Hematopoietic multipotent progenitor cell (in vitro differentiated cells): ENCODE measurements around the gene SPINK5. TPM values are rescaled to one million over a fixed set of nuclear protein-coding genes. Genes with fewer than 3 reads are reported as not detected.

ENCODE experiments used
- DNase-seq, 3 donors: peaks; one replicate each; pipeline ENCODE4 v3.0.0-alpha.2; 2011 to 2015; ENCODE audit warnings: low read depth in 2 of 3, low spot score in 2 of 3
- total RNA-seq: library from RNA; depleted of rRNA; stranded (reverse); fragments of >200 nt; gene quantifications from one replicate; pipeline ENCODE4 v1.2.3, GENCODE V29; 2012

Gene SPINK5
- total RNA-seq, 1 donor, result not detected

DNA sequence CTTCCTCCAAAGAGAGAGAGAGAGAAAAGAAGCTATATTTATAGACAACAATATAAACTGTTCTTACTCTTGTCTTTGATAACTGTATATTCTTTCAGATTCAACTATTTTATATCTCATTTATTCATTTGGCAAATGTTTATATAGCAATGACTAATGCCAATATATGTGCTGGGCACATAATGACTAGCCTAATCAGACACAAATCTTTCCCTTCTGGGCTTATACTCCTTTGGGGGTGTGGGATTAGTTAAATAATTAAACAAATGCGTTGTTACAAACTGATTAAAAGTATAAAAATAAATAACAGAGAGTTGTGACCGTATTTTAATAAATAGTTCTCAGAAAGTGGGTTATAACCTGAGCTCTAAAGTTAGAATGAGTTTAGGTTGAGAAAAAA lies 108.6 kb downstream of the SPINK5 start:
- no peak for DNase-seq

DNA sequence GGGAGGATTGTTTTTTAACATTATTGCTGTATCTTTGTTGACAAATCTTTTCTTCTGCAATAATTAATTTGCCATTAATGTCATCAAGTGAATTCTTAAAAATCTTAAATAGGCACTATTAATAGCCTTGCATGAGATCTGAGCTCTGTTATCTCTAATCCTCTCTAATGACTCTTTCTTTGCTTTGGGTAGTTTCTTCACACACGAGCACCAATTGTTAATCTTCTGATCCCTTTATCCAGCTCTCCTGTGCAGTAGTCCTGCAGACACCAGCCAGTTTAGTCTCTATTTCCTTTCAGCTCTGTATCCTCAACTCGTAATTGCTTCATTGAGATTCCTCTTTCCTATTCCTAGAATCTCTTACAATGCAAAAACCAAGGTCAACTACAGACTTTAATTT lies 112.7 kb downstream of the SPINK5 start:
- no peak for DNase-seq

DNA sequence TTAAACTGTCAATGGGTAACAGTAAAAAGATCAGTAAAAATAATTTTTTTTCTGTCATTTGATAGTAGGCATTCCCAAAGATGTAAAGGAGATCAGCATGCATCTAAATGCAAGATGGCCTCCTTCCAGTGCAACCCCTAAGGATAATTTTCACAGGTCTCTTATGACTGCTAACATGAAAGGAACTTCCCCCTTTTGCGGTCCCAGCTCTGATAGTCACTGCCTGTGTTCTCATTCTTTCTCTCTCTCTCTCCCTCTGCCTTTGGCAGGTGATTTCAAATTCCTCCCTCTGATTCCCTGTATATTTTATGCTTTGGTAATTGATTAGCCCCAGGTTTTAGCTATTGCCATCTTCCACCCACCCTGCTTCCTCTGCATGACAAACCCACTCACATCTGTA lies 113.4 kb downstream of the SPINK5 start:
- peak in 1 of 3 donors; percentile 29 for DNase-seq

DNA sequence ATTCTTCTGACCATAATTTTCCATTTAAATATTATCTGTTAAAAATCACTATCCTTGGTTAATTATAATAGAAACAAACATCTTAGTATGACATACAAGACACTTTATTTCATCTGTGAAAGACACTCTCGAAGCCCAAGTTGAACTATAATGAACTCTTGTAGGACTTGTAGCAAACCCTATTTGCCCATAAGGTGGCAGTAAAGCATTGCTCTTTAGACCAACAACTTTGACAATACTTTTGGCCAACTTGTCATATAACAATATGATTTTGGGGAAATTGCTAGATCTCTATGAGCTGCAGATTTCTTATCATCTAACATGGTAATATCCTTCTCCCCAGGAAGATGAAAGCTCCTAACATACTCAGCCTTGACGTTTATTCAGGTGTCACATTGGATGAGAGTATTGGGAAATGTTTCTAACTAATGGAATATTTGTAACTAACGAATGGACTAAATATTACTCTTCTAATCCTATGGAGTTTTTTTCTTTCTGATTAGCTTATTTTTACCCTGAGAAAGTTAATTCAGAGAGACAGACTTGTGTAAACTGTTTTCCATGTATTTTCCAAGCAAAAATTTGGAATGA lies 115.5 kb downstream of the SPINK5 start:
- peak; percentile 2 to 88 (median 57) for DNase-seq

DNA sequence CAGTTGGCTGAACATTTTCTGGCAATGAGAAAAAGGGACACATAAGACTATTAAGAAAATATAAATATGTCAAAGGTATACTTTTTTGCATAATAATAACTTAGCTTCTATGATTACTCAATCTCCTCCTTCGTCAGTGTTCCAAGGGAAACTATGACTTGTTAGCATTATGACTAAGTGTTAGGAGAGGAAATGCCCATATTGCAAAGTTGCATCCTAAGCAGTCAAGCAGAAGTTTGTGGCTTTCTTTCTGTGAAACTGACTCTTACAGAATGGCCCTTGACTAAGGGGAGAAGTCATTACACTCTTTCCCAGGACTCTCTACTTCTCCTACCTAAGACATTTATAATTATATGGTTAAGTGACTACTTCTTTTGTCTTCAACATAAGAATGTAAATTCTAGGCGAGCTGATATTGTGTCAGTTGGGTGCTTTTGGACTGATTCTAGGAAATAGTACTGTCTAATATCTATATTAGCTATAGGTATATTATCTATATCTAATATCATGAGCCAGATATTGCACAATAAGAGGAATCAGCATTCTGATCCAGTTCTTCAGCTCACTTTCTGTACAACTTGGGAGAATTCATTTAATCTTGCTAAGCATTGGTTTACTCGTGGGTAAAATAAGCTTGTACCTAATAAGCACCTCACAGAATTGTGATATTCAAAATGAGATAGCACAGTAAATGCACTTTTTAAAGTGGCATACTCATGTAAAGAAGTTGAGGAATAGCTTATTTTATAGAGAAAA lies 122.6 kb downstream of the SPINK5 start:
- peak in 2 of 3 donors; percentile 58 to 72 for DNase-seq

Other genes starting within 250 kb of the SPINK5 start
- gene SPINK1, start 232.3 kb upstream of the SPINK5 start, total RNA-seq, result not detected
- not detected for gene SCGB3A2, start 185.3 kb upstream of the SPINK5 start, total RNA-seq
- gene C5orf46, start 157.4 kb upstream of the SPINK5 start, total RNA-seq, result not detected
- not detected for gene SPINK14, start 104.6 kb downstream of the SPINK5 start, total RNA-seq
- not detected for gene SPINK6, start 139.1 kb downstream of the SPINK5 start, total RNA-seq
- not detected for gene MARCOL, start 174.5 kb downstream of the SPINK5 start, total RNA-seq
- gene SPINK13, start 204.8 kb downstream of the SPINK5 start, total RNA-seq, result not detected
- not detected for gene SPINK7, start 248.4 kb downstream of the SPINK5 start, total RNA-seq